ENCODE measurements around the gene A2ML1. TPM values are rescaled to one million over a fixed set of nuclear protein-coding genes. Genes with fewer than 3 reads are reported as not detected.
A peak's percentile ranks its signal among the peaks of the same experiment; 100 is the strongest.

A2ML1 gene
- total RNA-seq, 4 donors from 2014 or later, result 5.7 to 9.8 (median 7.1) TPM

- WGBS, 2 donors, result 88 to 90% methylated on average over 7 of the region's 7 CpGs
- Histone ChIP-seq H3K27ac (no peak overlapping the region), H3K9me3 (peaks cover 0 to 5% (median 0%) of the 10 kb centered on the region in 4 donors), H3K36me3 (no peaks in the 10 kb centered on the region), H3K4me3 (no peak overlapping the region), H3K27me3 (no peaks in the 10 kb centered on the region), H3K4me1 (peaks cover 0 to 2% (median 0%) of the 10 kb centered on the region in 4 donors)
- DNase-seq (ENCODE audit: low spot score in 2 of 2), result no peak
- TF ChIP-seq CTCF (IDR thresholded peaks at IDR 0.05) (no peak), POLR2A (IDR thresholded peaks at IDR 0.05) (no peak), EP300 (IDR thresholded peaks at IDR 0.05) (no peak)
These were observed 7.2 kb downstream of the A2ML1 start for GRCh38 chr12:8829621-8830020.

GRCh38 chr12:8831116-8831515 lies 8.7 kb downstream of the A2ML1 start:
- Histone ChIP-seq H3K9me3 (no peaks in the 10 kb centered on the region), H3K4me1 (peaks cover 0 to 2% (median 0%) of the 10 kb centered on the region in 4 donors), H3K27me3 (no peaks in the 10 kb centered on the region), H3K4me3 (no peak overlapping the region), H3K36me3 (no peaks in the 10 kb centered on the region), H3K27ac (peak overlapping the region in 1 of 4 donors; percentile 4)
- no peak for DNase-seq (ENCODE audit: low spot score in 2 of 2)
- WGBS, 2 donors, result 83 to 88% methylated on average over 9 of the region's 9 CpGs
- TF ChIP-seq CTCF (IDR thresholded peaks at IDR 0.05) (no peak), EP300 (IDR thresholded peaks at IDR 0.05) (no peak), POLR2A (IDR thresholded peaks at IDR 0.05) (no peak)

- WGBS, 2 donors, result 81 to 87% methylated on average over 6 of the region's 6 CpGs
- Histone ChIP-seq H3K27ac (peak overlapping the region in 1 of 4 donors; percentile 15), H3K4me3 (no peak overlapping the region), H3K4me1 (peaks cover 0 to 2% (median 0%) of the 10 kb centered on the region in 4 donors), H3K36me3 (no peaks in the 10 kb centered on the region), H3K27me3 (no peaks in the 10 kb centered on the region), H3K9me3 (no peaks in the 10 kb centered on the region)
- TF ChIP-seq EP300 (IDR thresholded peaks at IDR 0.05) (no peak), POLR2A (IDR thresholded peaks at IDR 0.05) (no peak), CTCF (IDR thresholded peaks at IDR 0.05) (no peak)
- DNase-seq (ENCODE audit: low spot score in 2 of 2), result no peak
These were observed 10.1 kb downstream of the A2ML1 start for GRCh38 chr12:8832500-8832899.

- TF ChIP-seq EP300 (IDR thresholded peaks at IDR 0.05) (no peak), CTCF (IDR thresholded peaks at IDR 0.05) (no peak), POLR2A (IDR thresholded peaks at IDR 0.05) (no peak)
- 47 to 52% methylated on average over 1 of the region's 1 CpG for WGBS, 2 donors
- DNase-seq (ENCODE audit: low spot score in 2 of 2), result no peak
- Histone ChIP-seq H3K9me3 (no peaks in the 10 kb centered on the region), H3K4me1 (peaks cover 0 to 2% (median 0%) of the 10 kb centered on the region in 4 donors), H3K36me3 (no peaks in the 10 kb centered on the region), H3K4me3 (no peak overlapping the region), H3K27ac (peak overlapping the region in 3 of 4 donors; percentile 5 to 70 (median 52)), H3K27me3 (no peaks in the 10 kb centered on the region)
These were observed 11.8 kb downstream of the A2ML1 start for GRCh38 chr12:8834230-8834629.

- Histone ChIP-seq H3K27me3 (no peaks in the 10 kb centered on the region), H3K36me3 (no peaks in the 10 kb centered on the region), H3K9me3 (no peaks in the 10 kb centered on the region), H3K4me3 (no peak overlapping the region), H3K27ac (peak overlapping the region in 1 of 4 donors; percentile 7), H3K4me1 (peaks cover 0 to 2% (median 0%) of the 10 kb centered on the region in 4 donors)
- DNase-seq (ENCODE audit: low spot score in 2 of 2), result no peak
- WGBS, 2 donors, result 92 to 93% methylated on average over 9 of the region's 9 CpGs
- no peak for TF ChIP-seq EP300 (IDR thresholded peaks at IDR 0.05)
These were observed 14.9 kb downstream of the A2ML1 start for GRCh38 chr12:8837291-8837690.

- H3K4me1 ChIP-seq, result peaks cover 0 to 11% (median 0%) of the 10 kb centered on the region in 4 donors
- no peak overlapping the region for H3K27ac ChIP-seq
- H3K9me3 ChIP-seq, result no peaks in the 10 kb centered on the region
- no peaks in the 10 kb centered on the region for H3K36me3 ChIP-seq
- TF ChIP-seq POLR2A (IDR thresholded peaks at IDR 0.05), result no peak
- TF ChIP-seq CTCF (IDR thresholded peaks at IDR 0.05), result no peak
- no peak for TF ChIP-seq EP300 (IDR thresholded peaks at IDR 0.05)
- WGBS, 2 donors, result 95 to 97% methylated on average over 7 of the region's 7 CpGs
- no peak for DNase-seq (ENCODE audit: low spot score in 2 of 2)
- H3K4me3 ChIP-seq, result no peak overlapping the region
- H3K27me3 ChIP-seq, result no peaks in the 10 kb centered on the region
These were observed 17.9 kb downstream of the A2ML1 start for GRCh38 chr12:8840321-8840720.

All from tibial nerve (tissue), 4 donors.